Brain microvascular endothelial cell (primary cell): ENCODE measurements around the gene NFATC1.
A peak's percentile ranks its signal among the peaks of the same experiment; 100 is the strongest.

Experiments
- DNase-seq: peaks from one replicate; pipeline ENCODE4 v3.0.0-alpha.2; 2020
- H3K27ac ChIP-seq: fragments of 250-450 bp; sonication (Bioruptor Pico); 2 replicates; pipeline ENCODE4 v1.5.1; 2020; ENCODE audit warnings: mild to moderate bottlenecking, moderate library complexity
- H3K27me3 ChIP-seq: fragments of 250-450 bp; sonication (Bioruptor Pico); replicated peaks from 2 replicates; pipeline ENCODE4 v1.5.1; 2020; ENCODE audit warnings: mild to moderate bottlenecking
- H3K36me3 ChIP-seq: fragments of 250-450 bp; sonication (Bioruptor Pico); replicated peaks from 2 replicates; pipeline ENCODE4 v1.5.1; 2020; ENCODE audit warnings: mild to moderate bottlenecking
- H3K4me3 ChIP-seq: 2 replicates; pipeline ENCODE4 v1.5.1; 2011; ENCODE audit warnings: low read depth, mild to moderate bottlenecking, control low read depth, low read length, moderate library complexity
- in situ Hi-C: cut with HindIII; loops from 2 replicates; pipeline ENCODE4 v1.10.0; 2017; ENCODE audit warnings: low sequenced_read_pairs, low pct_ligation_motif_present
- TF ChIP-seq, protein P1 (sequence below): IDR thresholded peaks from 2 replicates; pipeline ENCODE4 v1.5.1; 2011; ENCODE audit warnings: low read depth, mild to moderate bottlenecking, moderate library complexity, low read length, control low read depth, inconsistent platforms; ENCODE audit errors: missing control alignments

The NFATC1 gene

DNA sequence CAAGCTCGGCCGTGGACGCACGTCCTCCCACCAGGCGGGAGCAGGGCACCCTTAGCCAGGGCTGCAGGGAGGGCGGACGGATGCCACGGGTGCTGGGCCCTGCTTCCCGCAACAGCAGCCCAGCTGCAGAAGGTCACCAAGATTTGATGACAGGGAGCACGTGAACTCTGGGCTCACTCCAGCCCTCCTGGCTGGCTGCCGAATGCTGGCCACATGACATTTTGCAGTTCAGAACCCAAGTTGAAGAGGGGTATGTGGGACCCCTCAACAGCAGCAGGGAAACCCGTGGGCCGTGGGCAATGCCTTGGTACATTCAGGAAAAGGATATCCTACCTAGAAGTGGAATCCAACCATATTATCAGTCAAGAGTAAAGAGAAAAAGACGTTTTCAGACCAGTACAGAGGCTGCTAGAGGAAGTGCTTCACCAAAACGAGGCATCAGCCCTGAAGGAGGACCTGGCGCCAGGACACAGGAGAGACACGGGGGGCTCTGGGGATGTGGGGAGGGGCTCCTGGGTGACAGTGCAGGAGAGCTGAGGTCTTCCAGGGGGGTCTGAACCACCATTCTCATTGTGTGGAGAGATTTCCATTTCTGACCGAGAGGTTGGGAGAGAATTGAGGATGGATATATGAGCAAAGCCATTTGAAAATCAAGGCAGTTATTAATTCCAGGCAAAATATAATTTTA is 176.5 kb downstream of the NFATC1 start:
- DNase-seq: no peak
- no peaks in the 10 kb centered on the region for H3K36me3 ChIP-seq

DNA sequence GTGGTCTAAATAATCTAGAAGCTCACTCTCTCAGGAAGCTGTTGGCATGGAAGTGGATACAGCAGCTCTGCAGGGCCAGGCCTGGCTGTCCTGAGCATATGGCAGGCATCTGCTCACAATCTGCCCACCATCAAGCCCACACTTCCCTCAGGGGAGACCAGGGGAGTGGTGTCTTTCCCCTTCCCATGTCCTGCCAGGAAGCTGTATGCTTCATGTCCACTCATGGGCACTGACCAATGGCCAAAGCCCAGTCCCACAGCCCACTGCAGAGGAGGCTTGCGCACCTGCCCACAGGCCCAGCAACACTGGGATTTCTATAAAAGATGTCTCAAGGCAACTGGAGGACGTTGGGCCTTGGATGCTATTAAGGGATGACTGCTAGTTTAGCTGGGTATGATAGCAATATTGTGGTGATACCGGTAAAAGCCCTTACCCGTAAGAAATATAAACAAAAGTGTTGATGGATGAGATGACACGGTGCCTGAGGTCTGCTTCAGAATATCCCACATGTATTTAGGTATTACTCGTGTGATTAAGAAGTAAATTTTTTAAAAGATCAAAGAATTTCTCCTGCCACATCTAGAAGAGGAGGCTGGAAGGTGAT is 177.2 kb downstream of the NFATC1 start:
- Histone ChIP-seq H3K36me3 (no peaks in the 10 kb centered on the region), H3K27ac (no peak overlapping the region), H3K27me3 (no peaks in the 10 kb centered on the region), H3K4me3 (no peak overlapping the region)
- TF ChIP-seq, protein P1, sequence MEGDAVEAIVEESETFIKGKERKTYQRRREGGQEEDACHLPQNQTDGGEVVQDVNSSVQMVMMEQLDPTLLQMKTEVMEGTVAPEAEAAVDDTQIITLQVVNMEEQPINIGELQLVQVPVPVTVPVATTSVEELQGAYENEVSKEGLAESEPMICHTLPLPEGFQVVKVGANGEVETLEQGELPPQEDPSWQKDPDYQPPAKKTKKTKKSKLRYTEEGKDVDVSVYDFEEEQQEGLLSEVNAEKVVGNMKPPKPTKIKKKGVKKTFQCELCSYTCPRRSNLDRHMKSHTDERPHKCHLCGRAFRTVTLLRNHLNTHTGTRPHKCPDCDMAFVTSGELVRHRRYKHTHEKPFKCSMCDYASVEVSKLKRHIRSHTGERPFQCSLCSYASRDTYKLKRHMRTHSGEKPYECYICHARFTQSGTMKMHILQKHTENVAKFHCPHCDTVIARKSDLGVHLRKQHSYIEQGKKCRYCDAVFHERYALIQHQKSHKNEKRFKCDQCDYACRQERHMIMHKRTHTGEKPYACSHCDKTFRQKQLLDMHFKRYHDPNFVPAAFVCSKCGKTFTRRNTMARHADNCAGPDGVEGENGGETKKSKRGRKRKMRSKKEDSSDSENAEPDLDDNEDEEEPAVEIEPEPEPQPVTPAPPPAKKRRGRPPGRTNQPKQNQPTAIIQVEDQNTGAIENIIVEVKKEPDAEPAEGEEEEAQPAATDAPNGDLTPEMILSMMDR: no peak
- no peak for DNase-seq
- in situ Hi-C loops: no loop called here

More for the DNA sequence above, 176.5 kb downstream of the NFATC1 start:
- H3K27me3 ChIP-seq: no peaks in the 10 kb centered on the region
- H3K27ac ChIP-seq: no peak overlapping the region
- in situ Hi-C loops: no loop called here
- H3K4me3 ChIP-seq: no peak overlapping the region
- TF ChIP-seq, protein P1: no peak

DNA sequence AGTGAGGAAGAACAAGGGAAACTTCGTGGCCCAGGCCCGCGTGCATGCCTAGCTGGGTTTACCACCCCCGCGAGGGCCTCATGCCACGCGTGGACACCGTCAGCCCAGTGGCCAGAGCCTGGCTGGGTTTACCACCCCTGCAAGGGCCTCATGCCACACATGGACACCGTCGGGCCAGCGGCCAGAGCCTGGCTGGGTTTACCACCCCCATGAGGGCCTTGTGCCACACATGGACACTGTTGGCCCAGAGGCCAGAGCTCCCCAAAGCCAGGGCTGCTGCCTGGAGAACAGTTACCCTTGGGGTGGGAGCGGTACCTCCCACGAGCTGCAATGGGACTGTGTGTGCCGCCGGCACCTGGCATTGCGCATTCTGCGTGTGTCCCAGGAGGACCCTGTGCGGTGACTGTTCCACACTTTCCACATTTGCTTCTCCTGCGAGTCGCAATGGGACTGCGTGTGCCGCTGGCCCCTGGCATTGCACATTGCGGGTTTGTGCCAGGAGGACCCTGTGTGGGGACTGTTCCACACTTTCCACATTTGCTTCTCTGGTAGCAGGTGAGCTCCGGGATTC is 178.3 kb downstream of the NFATC1 start:
- TF ChIP-seq, protein P1: no peak
- Histone ChIP-seq H3K36me3 (no peaks in the 10 kb centered on the region), H3K27me3 (no peaks in the 10 kb centered on the region), H3K4me3 (no peak overlapping the region), H3K27ac (no peak overlapping the region)
- DNase-seq: no peak
- in situ Hi-C loops: no loop called here

DNA sequence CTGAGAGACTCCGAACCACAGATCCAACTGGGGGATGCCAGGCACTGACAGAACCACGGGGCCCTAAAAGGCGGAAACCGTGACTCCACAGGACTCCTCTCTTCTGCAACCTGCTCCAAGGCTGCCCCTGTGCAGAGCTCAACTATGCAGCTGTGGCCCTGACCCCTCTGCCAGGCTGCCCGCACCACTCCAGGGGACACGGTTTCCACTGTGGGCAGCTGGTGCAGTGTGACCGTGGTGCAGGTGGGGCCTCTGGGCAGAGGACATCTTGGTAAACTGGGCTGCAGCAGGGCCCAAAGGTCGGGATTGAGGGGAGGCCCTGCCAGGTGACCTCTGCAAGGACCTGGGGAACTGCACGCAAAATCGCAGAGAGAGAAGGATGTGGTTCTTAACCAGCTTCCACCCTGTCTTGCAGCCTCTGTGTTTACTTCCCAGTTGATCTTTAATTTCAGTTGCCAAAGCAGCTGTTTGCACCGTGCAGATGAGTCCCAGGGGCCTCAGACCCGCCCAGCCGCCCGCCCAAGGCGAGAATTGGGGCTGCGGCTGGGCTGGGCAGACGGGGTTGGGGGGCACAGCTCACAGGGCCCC is 179.3 kb downstream of the NFATC1 start:
- Histone ChIP-seq H3K27ac (no peak overlapping the region), H3K4me3 (no peak overlapping the region), H3K36me3 (no peaks in the 10 kb centered on the region), H3K27me3 (no peaks in the 10 kb centered on the region)
- TF ChIP-seq, protein P1: no peak
- in situ Hi-C loops: no loop called here
- DNase-seq: no peak

DNA sequence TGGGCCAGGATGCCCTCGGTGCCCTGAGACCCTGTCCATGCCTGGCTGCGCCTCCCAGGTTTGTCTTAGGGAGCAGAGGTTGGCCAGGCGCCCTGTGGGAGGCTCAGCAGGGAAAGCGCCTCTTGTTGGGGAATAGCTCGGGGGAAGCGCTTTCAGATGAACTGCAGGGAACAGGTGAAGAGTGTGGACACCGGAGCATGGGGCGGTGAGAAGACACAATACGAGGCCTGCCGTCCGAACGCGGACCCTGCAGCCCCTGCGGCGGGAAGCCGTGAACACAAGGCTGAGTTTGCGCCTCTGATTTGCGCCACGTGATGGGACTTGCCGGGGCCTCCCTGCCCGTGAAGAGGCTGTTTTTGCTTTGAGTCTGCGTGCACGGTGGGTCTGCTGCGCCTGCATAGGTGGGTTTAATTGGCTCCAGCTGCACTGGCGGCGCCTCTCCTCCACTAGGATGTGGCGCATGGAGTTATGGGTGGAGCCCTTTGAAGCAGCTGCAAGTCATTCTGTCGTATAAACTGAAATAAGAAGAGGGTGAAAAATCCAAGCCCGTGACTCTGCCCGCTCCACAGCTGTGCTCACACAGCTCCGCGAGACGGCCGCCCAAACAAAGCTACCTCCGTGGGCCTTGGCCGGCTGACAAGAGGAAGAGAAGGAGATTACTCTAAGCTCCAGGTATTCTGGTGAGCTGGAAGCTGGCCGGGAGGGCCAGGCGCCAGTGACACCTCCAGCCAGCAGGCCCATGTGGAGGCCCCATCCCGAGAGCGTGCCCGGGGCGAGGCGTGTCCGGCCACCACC is 180.4 kb downstream of the NFATC1 start:
- TF ChIP-seq, protein P1: no peak
- peak; percentile 26 for DNase-seq
- H3K27me3 ChIP-seq: no peaks in the 10 kb centered on the region
- no peak overlapping the region for H3K4me3 ChIP-seq
- no peaks in the 10 kb centered on the region for H3K36me3 ChIP-seq
- no peak overlapping the region for H3K27ac ChIP-seq
- in situ Hi-C loops: no loop called here
